Measurements from ENCODE around the gene DUSP9.

DNA sequence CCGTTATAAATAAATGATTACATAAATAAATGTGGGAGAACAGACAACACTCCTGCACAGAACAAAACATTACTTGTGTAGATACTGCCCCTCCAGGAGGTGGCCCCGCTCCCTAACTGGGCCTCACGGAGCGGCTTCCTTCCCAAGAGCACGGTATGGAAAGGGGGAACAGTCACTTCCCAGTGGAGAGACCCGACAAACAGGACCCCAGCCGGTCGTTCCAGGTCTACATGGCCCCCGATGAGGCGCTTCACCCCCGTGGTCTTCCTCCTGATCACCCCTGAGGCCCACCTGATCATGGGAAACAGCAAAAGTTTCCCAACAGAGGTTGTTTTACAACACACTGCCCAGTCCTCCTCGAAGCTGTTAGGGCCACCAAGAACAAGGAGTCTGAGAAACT, 34.2 kb downstream of the DUSP9 start:
- TF ChIP-seq, protein P1, sequence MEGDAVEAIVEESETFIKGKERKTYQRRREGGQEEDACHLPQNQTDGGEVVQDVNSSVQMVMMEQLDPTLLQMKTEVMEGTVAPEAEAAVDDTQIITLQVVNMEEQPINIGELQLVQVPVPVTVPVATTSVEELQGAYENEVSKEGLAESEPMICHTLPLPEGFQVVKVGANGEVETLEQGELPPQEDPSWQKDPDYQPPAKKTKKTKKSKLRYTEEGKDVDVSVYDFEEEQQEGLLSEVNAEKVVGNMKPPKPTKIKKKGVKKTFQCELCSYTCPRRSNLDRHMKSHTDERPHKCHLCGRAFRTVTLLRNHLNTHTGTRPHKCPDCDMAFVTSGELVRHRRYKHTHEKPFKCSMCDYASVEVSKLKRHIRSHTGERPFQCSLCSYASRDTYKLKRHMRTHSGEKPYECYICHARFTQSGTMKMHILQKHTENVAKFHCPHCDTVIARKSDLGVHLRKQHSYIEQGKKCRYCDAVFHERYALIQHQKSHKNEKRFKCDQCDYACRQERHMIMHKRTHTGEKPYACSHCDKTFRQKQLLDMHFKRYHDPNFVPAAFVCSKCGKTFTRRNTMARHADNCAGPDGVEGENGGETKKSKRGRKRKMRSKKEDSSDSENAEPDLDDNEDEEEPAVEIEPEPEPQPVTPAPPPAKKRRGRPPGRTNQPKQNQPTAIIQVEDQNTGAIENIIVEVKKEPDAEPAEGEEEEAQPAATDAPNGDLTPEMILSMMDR (IDR thresholded peaks at IDR 0.05 in 4 of 5, conservative IDR thresholded peaks at IDR 0.05 in 1 of 5), result no peak
- TF ChIP-seq POLR2A (IDR thresholded peaks at IDR 0.05), result no peak
